GM21529 (cell line): Measurements from ENCODE around the gene DIS3L2.

Experiments
- ATAC-seq: cut with Tn5 transposase; IDR thresholded peaks from one replicate; pipeline ENCODE4 v1.9.1; 2021; ENCODE audit not compliant: unreplicated experiment

The DIS3L2 gene

GRCh38 chr2:232250246-232251175 is 289.0 kb downstream of the DIS3L2 start:
- no peak for ATAC-seq

GRCh38 chr2:232255033-232255432 is 293.5 kb downstream of the DIS3L2 start:
- ATAC-seq, result no peak

- no peak for ATAC-seq
Measured at GRCh38 chr2:232260075-232260474, 298.6 kb downstream of the DIS3L2 start.

GRCh38 chr2:232261776-232262175 is 300.3 kb downstream of the DIS3L2 start:
- no peak for ATAC-seq

GRCh38 chr2:232263295-232263694 is 301.8 kb downstream of the DIS3L2 start:
- no peak for ATAC-seq

- ATAC-seq, result no peak
Measured at GRCh38 chr2:232264081-232264480, 302.6 kb downstream of the DIS3L2 start.

GRCh38 chr2:232265329-232265728 is 303.8 kb downstream of the DIS3L2 start:
- ATAC-seq, result no peak

- no peak for ATAC-seq
Measured at GRCh38 chr2:232268636-232269165, 307.2 kb downstream of the DIS3L2 start.

GRCh38 chr2:232269867-232270266 is 308.4 kb downstream of the DIS3L2 start:
- no peak for ATAC-seq

GRCh38 chr2:232273903-232274643 is 312.6 kb downstream of the DIS3L2 start:
- no peak for ATAC-seq

GRCh38 chr2:232275670-232276069 is 314.2 kb downstream of the DIS3L2 start:
- ATAC-seq, result no peak

- ATAC-seq, result no peak
Measured at GRCh38 chr2:232276084-232276732, 314.7 kb downstream of the DIS3L2 start.

GRCh38 chr2:232276733-232277313 is 315.3 kb downstream of the DIS3L2 start:
- no peak for ATAC-seq

- no peak for ATAC-seq
Measured at GRCh38 chr2:232278534-232278933, 317.0 kb downstream of the DIS3L2 start.

GRCh38 chr2:232280341-232280740 is 318.8 kb downstream of the DIS3L2 start:
- no peak for ATAC-seq

- no peak for ATAC-seq
Measured at GRCh38 chr2:232281858-232282507, 320.5 kb downstream of the DIS3L2 start.

GRCh38 chr2:232282508-232283055 is 321.1 kb downstream of the DIS3L2 start:
- no peak for ATAC-seq

- no peak for ATAC-seq
Measured at GRCh38 chr2:232286001-232286868, 324.7 kb downstream of the DIS3L2 start.

GRCh38 chr2:232287316-232287715 is 325.8 kb downstream of the DIS3L2 start:
- ATAC-seq, result no peak
